ENCODE data around the gene TYK2.
"Not testable (repeated sequence)": the region's sequence is repeated elsewhere in the genome, so short reads cannot be mapped to it uniquely, and the experiment has no call there.

TYK2 gene

GRCh38 chr19:10377140-10377640 is 3.2 kb downstream of the TYK2 start:
- not testable (repeated sequence) for H3K9ac ChIP-seq (ENCODE audit: low read depth in 1 of 2, low read length in 2 of 2); H3K36me3 ChIP-seq (ENCODE audit: control insufficient read depth in 1 of 2, insufficient read depth in 2 of 2, low read length in 2 of 2); H3K27me3 ChIP-seq (ENCODE audit: control insufficient read depth in 1 of 2, insufficient read depth in 2 of 2, low read length in 2 of 2); H3K27ac ChIP-seq (ENCODE audit: low read depth, low read length); H3K9me3 ChIP-seq (ENCODE audit: control insufficient read depth in 1 of 2, low read length in 2 of 2); H3K4me3 ChIP-seq (ENCODE audit: low read depth in 1 of 2, low read length in 2 of 2)
- peaks cover 10 to 12% of the 10 kb centered on the region in 2 donors for H3K4me1 ChIP-seq (ENCODE audit: control insufficient read depth in 1 of 2, insufficient read depth in 2 of 2, low read length in 2 of 2)

- no peaks in the 10 kb centered on the region for H3K27me3 ChIP-seq (ENCODE audit: control insufficient read depth in 1 of 2, insufficient read depth in 2 of 2, low read length in 2 of 2)
- H3K9me3 ChIP-seq (ENCODE audit: control insufficient read depth in 1 of 2, low read length in 2 of 2), result no peaks in the 10 kb centered on the region
- no peak overlapping the region for H3K9ac ChIP-seq (ENCODE audit: low read depth in 1 of 2, low read length in 2 of 2)
- H3K4me3 ChIP-seq (ENCODE audit: low read depth in 1 of 2, low read length in 2 of 2), result no peak overlapping the region
- peaks cover 5 to 6% of the 10 kb centered on the region in 2 donors for H3K4me1 ChIP-seq (ENCODE audit: control insufficient read depth in 1 of 2, insufficient read depth in 2 of 2, low read length in 2 of 2)
- no peak overlapping the region for H3K27ac ChIP-seq (ENCODE audit: low read depth, low read length)
- H3K36me3 ChIP-seq (ENCODE audit: control insufficient read depth in 1 of 2, insufficient read depth in 2 of 2, low read length in 2 of 2), result peaks cover 0 to 12% of the 10 kb centered on the region in 2 donors
Observed at GRCh38 chr19:10374931-10375330, 5.4 kb downstream of the TYK2 start.

- H3K9me3 ChIP-seq (ENCODE audit: control insufficient read depth in 1 of 2, low read length in 2 of 2), result no peaks in the 10 kb centered on the region
- H3K4me1 ChIP-seq (ENCODE audit: control insufficient read depth in 1 of 2, insufficient read depth in 2 of 2, low read length in 2 of 2), result no peaks in the 10 kb centered on the region
- H3K27me3 ChIP-seq (ENCODE audit: control insufficient read depth in 1 of 2, insufficient read depth in 2 of 2, low read length in 2 of 2), result no peaks in the 10 kb centered on the region
- H3K27ac ChIP-seq (ENCODE audit: low read depth, low read length), result no peak overlapping the region
- H3K36me3 ChIP-seq (ENCODE audit: control insufficient read depth in 1 of 2, insufficient read depth in 2 of 2, low read length in 2 of 2), result peaks cover 3 to 26% of the 10 kb centered on the region in 2 donors
- H3K9ac ChIP-seq (ENCODE audit: low read depth in 1 of 2, low read length in 2 of 2), result no peak overlapping the region
- H3K4me3 ChIP-seq (ENCODE audit: low read depth in 1 of 2, low read length in 2 of 2), result no peak overlapping the region
Observed at GRCh38 chr19:10372690-10373089, 7.7 kb downstream of the TYK2 start.

DNA sequence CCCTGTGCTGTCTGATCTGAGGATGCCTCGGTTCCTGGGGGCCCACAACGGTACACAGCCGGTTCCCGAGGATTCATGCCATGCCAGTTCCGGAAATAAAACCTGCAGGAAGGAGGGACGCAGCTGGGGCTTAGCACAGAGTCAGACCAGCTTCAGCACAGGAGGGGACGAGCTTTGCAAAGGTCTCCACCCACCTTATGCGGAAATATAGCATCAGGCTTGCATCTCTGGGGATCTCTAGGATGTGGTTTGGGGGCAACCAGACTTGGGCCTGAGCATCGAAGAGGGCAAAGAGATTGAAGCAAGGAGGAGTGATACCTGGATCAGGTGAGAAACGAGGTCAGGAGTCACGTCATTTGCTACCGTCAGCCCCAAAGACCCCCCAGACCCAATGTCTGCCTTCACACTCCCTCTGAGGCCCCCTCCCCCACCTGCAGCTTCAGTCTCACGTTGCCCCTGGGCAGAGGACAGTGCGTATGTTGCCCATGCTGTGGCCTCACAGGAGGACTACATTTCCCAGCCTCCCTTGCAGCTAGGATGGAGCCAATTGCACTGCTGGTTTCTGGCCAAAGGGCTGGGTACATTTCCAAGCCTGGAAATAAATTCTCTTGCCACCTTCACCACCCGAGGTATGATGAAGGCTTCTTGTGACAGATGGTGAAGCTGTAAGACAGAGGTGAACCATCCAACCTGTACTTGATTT is 12.1 kb downstream of the TYK2 start:
- Histone ChIP-seq H3K27ac (ENCODE audit: low read depth, low read length) (no peak overlapping the region), H3K36me3 (ENCODE audit: control insufficient read depth in 1 of 2, insufficient read depth in 2 of 2, low read length in 2 of 2) (peaks cover 15 to 60% of the 10 kb centered on the region in 2 donors), H3K9ac (ENCODE audit: low read depth in 1 of 2, low read length in 2 of 2) (no peak overlapping the region), H3K9me3 (ENCODE audit: control insufficient read depth in 1 of 2, low read length in 2 of 2) (no peaks in the 10 kb centered on the region), H3K4me3 (ENCODE audit: low read depth in 1 of 2, low read length in 2 of 2) (no peak overlapping the region), H3K27me3 (ENCODE audit: control insufficient read depth in 1 of 2, insufficient read depth in 2 of 2, low read length in 2 of 2) (no peaks in the 10 kb centered on the region), H3K4me1 (ENCODE audit: control insufficient read depth in 1 of 2, insufficient read depth in 2 of 2, low read length in 2 of 2) (no peaks in the 10 kb centered on the region)

- H3K9ac ChIP-seq (ENCODE audit: low read depth in 1 of 2, low read length in 2 of 2); H3K4me3 ChIP-seq (ENCODE audit: low read depth in 1 of 2, low read length in 2 of 2): not testable (repeated sequence)
Observed at GRCh38 chr19:10366950-10367512, 13.3 kb downstream of the TYK2 start.

DNA sequence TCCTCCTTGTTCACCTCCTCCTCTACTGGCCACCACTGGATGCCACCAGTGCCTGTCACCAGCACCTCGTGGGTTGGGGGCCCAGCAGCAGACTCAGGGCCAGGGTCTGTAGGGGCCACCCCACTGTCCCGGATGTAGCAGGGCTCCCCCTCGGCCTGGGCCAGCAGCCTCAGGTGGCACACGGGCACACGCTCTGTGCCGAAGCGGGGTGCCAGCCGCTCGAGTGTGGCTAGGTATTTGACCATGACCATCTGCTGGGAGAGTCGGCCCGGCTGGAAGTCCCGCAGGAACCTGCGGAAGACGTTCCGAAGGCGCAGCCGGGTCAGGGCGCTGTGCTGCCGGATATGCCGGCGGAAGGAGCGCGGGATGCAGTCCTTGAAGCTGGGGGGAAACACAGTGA is 14.9 kb downstream of the TYK2 start:
- Histone ChIP-seq H3K4me1 (ENCODE audit: control insufficient read depth in 1 of 2, insufficient read depth in 2 of 2, low read length in 2 of 2) (no peaks in the 10 kb centered on the region), H3K4me3 (ENCODE audit: low read depth in 1 of 2, low read length in 2 of 2) (no peak overlapping the region), H3K27ac (ENCODE audit: low read depth, low read length) (no peak overlapping the region), H3K9ac (ENCODE audit: low read depth in 1 of 2, low read length in 2 of 2) (no peak overlapping the region), H3K9me3 (ENCODE audit: control insufficient read depth in 1 of 2, low read length in 2 of 2) (no peaks in the 10 kb centered on the region), H3K27me3 (ENCODE audit: control insufficient read depth in 1 of 2, insufficient read depth in 2 of 2, low read length in 2 of 2) (no peaks in the 10 kb centered on the region), H3K36me3 (ENCODE audit: control insufficient read depth in 1 of 2, insufficient read depth in 2 of 2, low read length in 2 of 2) (peaks cover 17 to 81% of the 10 kb centered on the region in 2 donors)

More at GRCh38 chr19:10366950-10367512, 13.3 kb downstream of the TYK2 start:
- H3K27me3 ChIP-seq (ENCODE audit: control insufficient read depth in 1 of 2, insufficient read depth in 2 of 2, low read length in 2 of 2); H3K4me1 ChIP-seq (ENCODE audit: control insufficient read depth in 1 of 2, insufficient read depth in 2 of 2, low read length in 2 of 2); H3K9me3 ChIP-seq (ENCODE audit: control insufficient read depth in 1 of 2, low read length in 2 of 2); H3K27ac ChIP-seq (ENCODE audit: low read depth, low read length): not testable (repeated sequence)
- peaks cover 17 to 69% of the 10 kb centered on the region in 2 donors for H3K36me3 ChIP-seq (ENCODE audit: control insufficient read depth in 1 of 2, insufficient read depth in 2 of 2, low read length in 2 of 2)

- no peak overlapping the region for H3K4me3 ChIP-seq (ENCODE audit: low read depth in 1 of 2, low read length in 2 of 2)
- no peaks in the 10 kb centered on the region for H3K9me3 ChIP-seq (ENCODE audit: control insufficient read depth in 1 of 2, low read length in 2 of 2)
- H3K36me3 ChIP-seq (ENCODE audit: control insufficient read depth in 1 of 2, insufficient read depth in 2 of 2, low read length in 2 of 2), result peaks cover 17 to 85% of the 10 kb centered on the region in 2 donors
- no peak overlapping the region for H3K27ac ChIP-seq (ENCODE audit: low read depth, low read length)
- H3K4me1 ChIP-seq (ENCODE audit: control insufficient read depth in 1 of 2, insufficient read depth in 2 of 2, low read length in 2 of 2), result no peaks in the 10 kb centered on the region
- no peak overlapping the region for H3K9ac ChIP-seq (ENCODE audit: low read depth in 1 of 2, low read length in 2 of 2)
- H3K27me3 ChIP-seq (ENCODE audit: control insufficient read depth in 1 of 2, insufficient read depth in 2 of 2, low read length in 2 of 2), result no peaks in the 10 kb centered on the region
Observed at GRCh38 chr19:10364644-10365043, 15.7 kb downstream of the TYK2 start.

DNA sequence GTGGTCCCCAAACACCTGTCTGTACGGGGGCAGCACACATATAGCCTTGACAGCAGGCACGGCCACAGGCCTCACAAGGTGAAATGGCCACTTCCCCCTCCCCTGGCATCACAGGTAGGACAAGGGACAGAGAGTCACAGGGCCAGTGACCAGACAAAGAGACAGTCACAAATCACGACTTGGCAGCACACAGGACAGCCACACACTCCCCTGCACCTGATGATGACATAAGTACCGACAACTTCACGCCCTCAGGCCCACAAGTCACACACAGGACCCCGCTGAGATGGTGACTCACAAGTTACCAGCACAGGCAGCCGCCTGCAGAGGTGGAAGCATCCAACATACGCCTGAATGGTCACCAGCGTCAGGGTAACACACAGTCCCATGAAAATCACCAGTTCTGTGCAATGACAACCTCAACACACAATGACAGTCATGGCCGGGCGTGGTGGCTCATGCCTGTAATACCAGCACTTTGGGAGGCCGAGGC is 16.5 kb downstream of the TYK2 start:
- no peak overlapping the region for H3K27ac ChIP-seq (ENCODE audit: low read depth, low read length)
- no peaks in the 10 kb centered on the region for H3K4me1 ChIP-seq (ENCODE audit: control insufficient read depth in 1 of 2, insufficient read depth in 2 of 2, low read length in 2 of 2)
- no peaks in the 10 kb centered on the region for H3K27me3 ChIP-seq (ENCODE audit: control insufficient read depth in 1 of 2, insufficient read depth in 2 of 2, low read length in 2 of 2)
- H3K9ac ChIP-seq (ENCODE audit: low read depth in 1 of 2, low read length in 2 of 2), result no peak overlapping the region
- peaks cover 17 to 83% of the 10 kb centered on the region in 2 donors for H3K36me3 ChIP-seq (ENCODE audit: control insufficient read depth in 1 of 2, insufficient read depth in 2 of 2, low read length in 2 of 2)
- H3K4me3 ChIP-seq (ENCODE audit: low read depth in 1 of 2, low read length in 2 of 2), result no peak overlapping the region
- no peaks in the 10 kb centered on the region for H3K9me3 ChIP-seq (ENCODE audit: control insufficient read depth in 1 of 2, low read length in 2 of 2)

DNA sequence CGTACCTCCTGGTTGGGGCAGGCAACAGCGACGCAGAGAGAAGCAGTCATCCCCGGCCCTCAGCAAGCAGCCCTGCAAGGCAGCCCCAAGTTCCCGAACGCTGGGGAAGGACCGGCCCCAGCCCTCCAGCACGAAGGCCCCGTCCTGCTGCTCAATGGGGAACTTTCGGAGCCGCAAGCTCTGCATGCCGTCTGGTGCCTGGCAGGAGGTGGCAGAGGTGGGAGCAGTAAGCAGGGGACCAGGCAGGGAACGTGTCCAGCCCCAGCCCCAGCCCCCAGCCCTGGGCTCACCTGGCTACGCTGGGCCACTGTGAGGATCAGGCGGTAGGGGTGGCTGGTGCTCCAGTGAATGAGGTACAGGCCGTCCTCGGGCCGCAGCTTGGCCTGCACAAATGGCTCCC is 18.1 kb downstream of the TYK2 start:
- Histone ChIP-seq H3K9me3 (ENCODE audit: control insufficient read depth in 1 of 2, low read length in 2 of 2) (no peaks in the 10 kb centered on the region), H3K27ac (ENCODE audit: low read depth, low read length) (no peak overlapping the region), H3K4me1 (ENCODE audit: control insufficient read depth in 1 of 2, insufficient read depth in 2 of 2, low read length in 2 of 2) (no peaks in the 10 kb centered on the region), H3K4me3 (ENCODE audit: low read depth in 1 of 2, low read length in 2 of 2) (no peak overlapping the region), H3K9ac (ENCODE audit: low read depth in 1 of 2, low read length in 2 of 2) (no peak overlapping the region), H3K36me3 (ENCODE audit: control insufficient read depth in 1 of 2, insufficient read depth in 2 of 2, low read length in 2 of 2) (peaks cover 14 to 84% of the 10 kb centered on the region in 2 donors), H3K27me3 (ENCODE audit: control insufficient read depth in 1 of 2, insufficient read depth in 2 of 2, low read length in 2 of 2) (no peaks in the 10 kb centered on the region)

DNA sequence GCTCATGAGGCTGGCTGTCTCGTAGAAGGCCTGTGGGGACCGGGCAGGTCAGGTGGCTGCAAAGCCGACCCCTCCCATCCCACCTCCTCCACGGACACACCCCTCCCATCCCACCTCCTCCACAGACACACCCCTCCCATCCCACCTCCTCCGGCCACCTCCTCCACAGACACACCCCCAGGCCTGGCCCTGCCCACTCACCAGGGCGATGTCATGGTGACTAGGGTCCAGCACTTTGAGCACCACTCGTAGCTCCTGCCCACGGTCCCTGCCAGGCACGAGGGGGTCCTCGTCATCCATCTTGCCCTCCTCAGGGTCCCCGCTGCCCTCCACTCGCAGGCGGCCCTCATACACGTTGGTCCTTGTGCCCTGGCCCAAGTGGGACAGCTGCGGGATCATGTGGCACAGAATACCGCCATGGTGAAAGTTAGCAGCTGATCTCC is 18.8 kb downstream of the TYK2 start:
- no peaks in the 10 kb centered on the region for H3K4me1 ChIP-seq (ENCODE audit: control insufficient read depth in 1 of 2, insufficient read depth in 2 of 2, low read length in 2 of 2)
- peaks cover 14 to 82% of the 10 kb centered on the region in 2 donors for H3K36me3 ChIP-seq (ENCODE audit: control insufficient read depth in 1 of 2, insufficient read depth in 2 of 2, low read length in 2 of 2)
- no peak overlapping the region for H3K4me3 ChIP-seq (ENCODE audit: low read depth in 1 of 2, low read length in 2 of 2)
- H3K9ac ChIP-seq (ENCODE audit: low read depth in 1 of 2, low read length in 2 of 2), result no peak overlapping the region
- H3K27me3 ChIP-seq (ENCODE audit: control insufficient read depth in 1 of 2, insufficient read depth in 2 of 2, low read length in 2 of 2), result no peaks in the 10 kb centered on the region
- H3K9me3 ChIP-seq (ENCODE audit: control insufficient read depth in 1 of 2, low read length in 2 of 2), result no peaks in the 10 kb centered on the region
- H3K27ac ChIP-seq (ENCODE audit: low read depth, low read length), result no peak overlapping the region

Measured in duodenal mucosa (tissue), 2 donors.